Endothelial cell of umbilical vein (primary cell): ENCODE results near the gene CRP. TPM values are rescaled to one million over a fixed set of nuclear protein-coding genes. Genes with fewer than 3 reads are reported as not detected.

Experiments used
- BruUV-seq: library from RNA; stranded (reverse); fragments of 400-500 nt; replicated peaks from 2 replicates; lab custom pipeline; 2021; lab: Mats Ljungman, UMichigan
- CTCF ChIA-PET: fragments of 300-600, 350-600 bp; sonication (Branson Sonifier 250); formaldehyde crosslinking; loops from one replicate; lab custom pipeline; 2021; ENCODE audit warnings: antibody characterized with exemption, inconsistent platforms; lab: Charles Lee
- POLR2A ChIA-PET: fragments of 300-600, 350-600 bp; sonication (Branson Sonifier 250); formaldehyde crosslinking; loops from one replicate; lab custom pipeline; 2021; ENCODE audit warnings: antibody characterized with exemption, inconsistent platforms; lab: Charles Lee
- DNase-seq: peaks from one replicate; pipeline ENCODE4 v3.0.0-alpha.2; 2011; ENCODE audit warnings: low read depth, low spot score
- FAIRE-seq: peaks from 2 replicates; lab custom pipeline; 2011; peaks lifted over from hg19 to GRCh38; lab: Jason Lieb, UNC
- H2AFZ ChIP-seq: 2 replicates; pipeline ENCODE4 v1.6.0; 2012; ENCODE audit warnings: low read depth, low read length, control low read depth, inconsistent platforms
- H3K27ac ChIP-seq: 2 replicates; pipeline ENCODE4 v1.5.1; 2011; ENCODE audit warnings: low read depth, mild to moderate bottlenecking, control low read depth, low read length, moderate library complexity; ENCODE audit not compliant: insufficient read depth
- H3K27me3 ChIP-seq, 2 experiments: 2 replicates each; pipeline versions ENCODE4 v1.6.0 to v1.6.1; 2011; ENCODE audit warnings: low read length in 2 of 2, mixed read lengths in 1 of 2; ENCODE audit not compliant: control insufficient read depth in 2 of 2, insufficient read depth in 2 of 2
- H3K36me3 ChIP-seq, 2 experiments: 2 replicates in 1 of 2; 3 replicates in 1 of 2; pipeline ENCODE4 v1.5.1; 2011; ENCODE audit warnings: low read length in 2 of 2, mild to moderate bottlenecking in 1 of 2, moderate library complexity in 1 of 2; ENCODE audit not compliant: control insufficient read depth in 2 of 2, insufficient read depth in 2 of 2; ENCODE audit errors: extremely low read depth in 1 of 2
- H3K4me1 ChIP-seq: 3 replicates; pipeline ENCODE4 v1.5.1; 2011; ENCODE audit warnings: mild to moderate bottlenecking, low read length; ENCODE audit not compliant: control insufficient read depth, insufficient read depth; ENCODE audit errors: extremely low read depth
- H3K4me2 ChIP-seq: 2 replicates; pipeline ENCODE4 v1.6.1; 2011; ENCODE audit warnings: low read length, control low read depth, mixed read lengths; ENCODE audit not compliant: insufficient read depth
- H3K4me3 ChIP-seq, 3 experiments: fragments of 200-600 bp in 1 of 3; sonication (generic), shearing (Covaris generic) in 1 of 3; replicated peaks in 1 of 3; 2 replicates each; pipeline ENCODE4 v1.5.1; 2011 to 2016; ENCODE audit warnings: control low read depth in 3 of 3, low read length in 3 of 3, mild to moderate bottlenecking in 2 of 3, inconsistent platforms in 1 of 3, low read depth in 1 of 3, moderate library complexity in 1 of 3; ENCODE audit not compliant: insufficient read depth in 1 of 3
- H3K79me2 ChIP-seq: 2 replicates; pipeline ENCODE4 v1.6.0; 2012; ENCODE audit warnings: low read length, inconsistent platforms; ENCODE audit not compliant: control insufficient read depth, insufficient read depth
- H3K9ac ChIP-seq: replicated peaks from 2 replicates; pipeline ENCODE3; 2011; ENCODE audit warnings: low read length, control low read depth; ENCODE audit not compliant: insufficient read depth; ENCODE audit errors: extremely low read depth
- H3K9me1 ChIP-seq: replicated peaks from 3 replicates; pipeline ENCODE4 v1.6.0; 2011; ENCODE audit warnings: mild to moderate bottlenecking, low read length; ENCODE audit not compliant: control insufficient read depth, insufficient read depth; ENCODE audit errors: extremely low read depth
- H3K9me3 ChIP-seq: replicated peaks from 2 replicates; pipeline ENCODE4 v1.5.1; 2012; ENCODE audit warnings: low read length, inconsistent platforms; ENCODE audit not compliant: control insufficient read depth, insufficient read depth
- H4K20me1 ChIP-seq: replicated peaks from 2 replicates; pipeline ENCODE3; 2011; ENCODE audit warnings: mild to moderate bottlenecking, low read length; ENCODE audit not compliant: control insufficient read depth, insufficient read depth; ENCODE audit errors: extremely low read depth
- GATA2 ChIP-seq: IDR thresholded peaks from 2 replicates; pipeline ENCODE4 v1.7.0; 2011; ENCODE audit warnings: low read depth, mild to moderate bottlenecking, moderate library complexity, mixed read lengths, low read length; ENCODE audit not compliant: insufficient read length, insufficient read depth
- MYC ChIP-seq: IDR thresholded peaks from one replicate; pipeline ENCODE4 v1.6.1; 2011; ENCODE audit warnings: mild to moderate bottlenecking, low read depth, low read length
- dilution Hi-C: fragments of 300-500 bp; cut with MboI; formaldehyde crosslinking; loops from one replicate; pipeline ENCODE4 v1.15.0; 2019; ENCODE audit warnings: low sequenced_read_pairs; ENCODE audit not compliant: extremely low pct_ligation_motif_present
- intact Hi-C: fragments of 100-400 bp; cut with micrococcal nuclease; formaldehyde crosslinking; loops from one replicate; pipeline ENCODE4 v1.10.0; 2022
- polyA plus RNA-seq, 4 experiments: library from polyadenylated mRNA; depleted of rRNA in 3 of 4; stranded (reverse) in 3 of 4; unstranded in 1 of 4; fragments of >200 nt; gene quantifications; 2 replicates each; pipeline versions ENCODE4 v1.2.1 to v1.2.3, GENCODE V29; 2011 to 2012; ENCODE audit warnings: missing spikeins in 1 of 4
- total RNA-seq: library from RNA; stranded (reverse); gene quantifications from 2 replicates; pipeline ENCODE4 v1.2.3, GENCODE V29; 2021
- TF ChIP-seq, protein P1 (sequence below): IDR thresholded peaks from 2 replicates; pipeline ENCODE4 v1.6.1; 2011; ENCODE audit not compliant: insufficient read depth, insufficient read length

The CRP gene
- total and polyA plus RNA-seq, 2 donors (not counting 3 experiments of a cell fraction or from before 2014, with no cell fraction given) = not detected

DNA sequence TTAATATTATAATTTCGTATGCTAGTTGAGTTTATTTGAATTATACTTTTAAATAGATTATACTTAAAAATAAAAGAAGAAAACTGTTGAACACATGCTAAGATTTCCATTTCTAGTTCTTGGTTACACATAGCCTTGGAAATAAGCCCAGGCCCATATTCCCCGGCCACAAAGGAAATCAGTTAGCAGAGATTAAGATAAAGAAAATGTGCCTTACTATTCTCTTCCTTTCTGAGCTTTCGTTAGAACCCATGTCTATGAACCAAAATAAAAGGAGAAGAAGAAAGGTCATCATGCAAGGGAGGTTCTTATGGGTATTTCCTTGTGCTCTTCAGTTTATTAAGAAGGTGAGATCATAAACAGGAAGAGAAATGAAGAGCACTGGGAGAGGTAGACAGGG lies 32.3 kb upstream of the CRP start:
- Histone ChIP-seq H3K9me3 (no peaks in the 10 kb centered on the region), H3K9me1 (no peaks in the 10 kb centered on the region), H3K4me1 (peaks cover 8% of the 10 kb centered on the region), H3K36me3 (no peaks in the 10 kb centered on the region), H3K9ac (no peak overlapping the region), H3K27ac (peak overlapping the region; percentile 27), H4K20me1 (no peaks in the 10 kb centered on the region), H3K27me3 (no peaks in the 10 kb centered on the region), H2AFZ (no peak overlapping the region), H3K79me2 (no peaks in the 10 kb centered on the region), H3K4me3 (no peak overlapping the region), H3K4me2 (peak overlapping the region; percentile 29)
- ChIA-PET POLR2A (no interaction called here), CTCF (interaction anchor here (0.7 kb wide), 1 partner anchor 533 kb away, joined by 3 read pairs; no protein-coding TSS in a partner anchor)
- no TSS peak for BruUV-seq
- DNase-seq (peak; percentile 79), FAIRE-seq (peak; percentile 60)
- intact Hi-C loops (no loop called here), dilution Hi-C loops (no loop called here)
- TF ChIP-seq, protein P1, sequence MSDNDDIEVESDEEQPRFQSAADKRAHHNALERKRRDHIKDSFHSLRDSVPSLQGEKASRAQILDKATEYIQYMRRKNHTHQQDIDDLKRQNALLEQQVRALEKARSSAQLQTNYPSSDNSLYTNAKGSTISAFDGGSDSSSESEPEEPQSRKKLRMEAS = no peak
- TF ChIP-seq GATA2 = peak; percentile 55

DNA sequence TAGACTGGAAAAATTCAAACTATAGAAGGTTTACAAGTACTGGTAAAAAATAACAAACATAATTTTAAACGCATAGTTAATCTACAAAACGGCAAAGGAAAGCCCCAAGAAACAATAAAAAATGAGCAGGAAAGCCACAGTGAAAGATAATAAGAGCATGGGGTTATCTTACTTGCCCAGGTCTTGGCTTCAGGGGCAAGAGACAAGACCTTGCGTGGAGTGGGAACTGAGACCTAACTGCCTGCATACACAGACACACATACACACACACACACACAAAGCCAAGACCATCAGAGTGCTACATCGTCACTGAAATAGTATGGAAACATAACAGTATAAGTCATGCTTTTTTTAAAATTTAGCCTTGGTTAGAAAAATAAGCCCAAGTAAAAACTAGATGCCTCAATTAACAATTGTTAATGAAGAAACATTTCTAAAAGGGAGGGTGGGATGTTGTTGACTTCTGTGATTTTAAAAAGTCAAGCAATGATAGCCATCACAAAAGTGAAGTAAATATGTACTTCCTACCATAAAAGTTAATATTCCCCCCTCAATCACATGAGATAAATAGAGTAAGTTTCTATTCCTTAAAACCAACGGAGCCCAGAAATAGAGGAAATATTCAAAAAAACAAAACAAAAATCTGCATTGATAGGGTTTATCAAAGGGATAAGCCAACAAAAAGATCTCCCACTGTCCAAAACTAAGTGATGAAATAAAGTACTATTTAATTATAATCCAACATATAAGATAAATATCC lies 29.4 kb upstream of the CRP start:
- FAIRE-seq (no peak), DNase-seq (peak; percentile 2)
- no TSS peak for BruUV-seq
- CTCF ChIA-PET = no interaction called here
- no peak for TF ChIP-seq MYC
- no peaks in the 10 kb centered on the region for H3K79me2 ChIP-seq
- no peak overlapping the region for H3K27ac ChIP-seq
- H4K20me1 ChIP-seq = no peaks in the 10 kb centered on the region
- POLR2A ChIA-PET = no interaction called here
- intact Hi-C loops (no loop called here), dilution Hi-C loops (no loop called here)
- H3K9me3 ChIP-seq = no peaks in the 10 kb centered on the region
- no peak overlapping the region for H3K4me2 ChIP-seq
- no peak overlapping the region for H3K9ac ChIP-seq
- peaks cover 8% of the 10 kb centered on the region for H3K4me1 ChIP-seq
- H3K27me3 ChIP-seq = no peaks in the 10 kb centered on the region
- peak overlapping the region; percentile 57 for H2AFZ ChIP-seq
- no peak overlapping the region for H3K4me3 ChIP-seq
- no peaks in the 10 kb centered on the region for H3K36me3 ChIP-seq
- H3K9me1 ChIP-seq = no peaks in the 10 kb centered on the region
